SU-DHL-6 (cell line): ENCODE data around the gene MRFAP1L1.

Source experiments
- CTCF ChIP-seq: fragments of 200-600 bp; sonication (generic); IDR thresholded peaks from one replicate; pipeline ENCODE4 v1.5.1; 2017; ENCODE audit warnings: antibody characterized with exemption, mild to moderate bottlenecking, low read length, moderate library complexity; ENCODE audit not compliant: insufficient read depth, poor library complexity, severe bottlenecking
- EZH2phosphoT487 ChIP-seq: fragments of 200-600 bp; sonication (generic), shearing (Covaris generic); conservative IDR thresholded peaks from 2 replicates; pipeline ENCODE4 v1.6.1; 2018; ENCODE audit warnings: mild to moderate bottlenecking, antibody characterized with exemption, low read length, moderate library complexity, mixed read lengths

GRCh38 chr4:6716018-6716911, 6.6 kb upstream of the MRFAP1L1 start, which contains the start of gene BLOC1S4:
- no peak for TF ChIP-seq CTCF
- TF ChIP-seq EZH2phosphoT487, result no peak
